Umbilical cord (tissue), 2 donors: ENCODE results near the gene POLR2J. TPM values are rescaled to one million over a fixed set of nuclear protein-coding genes. Genes with fewer than 3 reads are reported as not detected.

ENCODE experiments used
- DNase-seq: peaks from one replicate; pipeline ENCODE4 v3.0.0-alpha.2; 2015; ENCODE audit warnings: low spot score
- total RNA-seq: library from RNA; depleted of rRNA; stranded (reverse); fragments of >200 nt; gene quantifications from one replicate; pipeline ENCODE4 v1.2.3, GENCODE V29; 2014; ENCODE audit warnings: low replicate concordance; ENCODE audit not compliant: insufficient read depth

POLR2J gene
- total RNA-seq, 1 donor from 2014 or later: 5.5 TPM

GRCh38 chr7:102439963-102440795, 38.5 kb downstream of the POLR2J start:
- DNase-seq: no peak

- DNase-seq: no peak
Measured at GRCh38 chr7:102436118-102436517, 42.6 kb downstream of the POLR2J start.

GRCh38 chr7:102434039-102434486, 44.7 kb downstream of the POLR2J start:
- no peak for DNase-seq

- DNase-seq: peak; percentile 72
Measured at GRCh38 chr7:102433219-102434038, 45.3 kb downstream of the POLR2J start, which contains the start of gene ORAI2. Gene ORAI2 (plus strand): TSS chr7:102433575. CDS start chr7:102438957, 5,382 bp downstream.

- no peak for DNase-seq
Measured at GRCh38 chr7:102432442-102433218, 46.1 kb downstream of the POLR2J start.

GRCh38 chr7:102431617-102432298, 47.0 kb downstream of the POLR2J start:
- DNase-seq: peak; percentile 41

- DNase-seq: no peak
Measured at GRCh38 chr7:102429141-102429899, 49.4 kb downstream of the POLR2J start.

- DNase-seq: no peak
Measured at GRCh38 chr7:102427019-102427405, 51.7 kb downstream of the POLR2J start.

- DNase-seq: no peak
Measured at GRCh38 chr7:102426268-102427018, 52.3 kb downstream of the POLR2J start.

- DNase-seq: no peak
Measured at GRCh38 chr7:102425639-102426267, 53.0 kb downstream of the POLR2J start.

- no peak for DNase-seq
Measured at GRCh38 chr7:102424787-102425218, 53.9 kb downstream of the POLR2J start.

GRCh38 chr7:102424129-102424551, 54.6 kb downstream of the POLR2J start:
- DNase-seq: no peak

Other genes starting within 250 kb of the POLR2J start
- 0.96 TPM for gene SH2B2, start 192.1 kb downstream of the POLR2J start, total RNA-seq
- not detected for gene SPDYE6, start 122.5 kb downstream of the POLR2J start, total RNA-seq
- 21.2 TPM for gene PRKRIP1, start 82.6 kb downstream of the POLR2J start, total RNA-seq
- 3.6 TPM for gene ORAI2, start 45.3 kb downstream of the POLR2J start, total RNA-seq
- 32.0 TPM for gene ALKBH4, start 14.1 kb downstream of the POLR2J start, total RNA-seq
- 14.0 TPM for gene LRWD1, start 13.9 kb downstream of the POLR2J start, total RNA-seq
- gene RASA4B, start 38.9 kb upstream of the POLR2J start, total RNA-seq: 1.4 TPM
- gene UPK3BL2, start 64.8 kb upstream of the POLR2J start, total RNA-seq: 21.9 TPM
- gene SPDYE2, start 72.3 kb upstream of the POLR2J start, total RNA-seq: 2.6 TPM
- 27.0 TPM for gene POLR2J3, start 93.7 kb upstream of the POLR2J start, total RNA-seq
- gene RASA4, start 137.8 kb upstream of the POLR2J start, total RNA-seq: 9.9 TPM
- 142 TPM for gene UPK3BL1, start 163.9 kb upstream of the POLR2J start, total RNA-seq
- 2.6 TPM for gene SPDYE2B, start 171.4 kb upstream of the POLR2J start, total RNA-seq
- 6.0 TPM for gene POLR2J2, start 192.7 kb upstream of the POLR2J start, total RNA-seq